Gastrocnemius medialis (tissue), 4 donors: ENCODE data around the gene FBRSL1. TPM values are rescaled to one million over a fixed set of nuclear protein-coding genes. Genes with fewer than 3 reads are reported as not detected.

ENCODE experiments used
- ATAC-seq, 2 donors: fragments of 150-250 bp; one replicate each; pipeline ENCODE4 v1.9.1; 2016
- DNase-seq, 2 donors: peaks; one replicate each; pipeline ENCODE4 v3.0.0-alpha.2; 2019
- H3K27ac ChIP-seq, 4 donors: fragments of 200-600 bp; sonication (generic); 1 replicate in 1 of 4; 2 replicates in 3 of 4; pipeline ENCODE4 v1.5.1; 2016 to 2018; ENCODE audit warnings: mild to moderate bottlenecking in 2 of 4, moderate library complexity in 1 of 4
- H3K27me3 ChIP-seq, 3 donors: fragments of 200-600 bp; sonication (generic) in 2 of 3; 1 replicate in 1 of 3; 2 replicates in 2 of 3; pipeline versions ENCODE4 v1.5.1 to v1.6.0; 2016 to 2019; ENCODE audit warnings: mild to moderate bottlenecking in 1 of 3, moderate library complexity in 1 of 3
- H3K36me3 ChIP-seq, 2 donors: fragments of 200-600 bp; sonication (generic) in 1 of 2; one replicate each; pipeline ENCODE4 v1.5.1; 2017 to 2018
- H3K4me1 ChIP-seq, 2 donors: fragments of 200-600 bp; sonication (generic) in 1 of 2; one replicate each; pipeline ENCODE4 v1.5.1; 2016 to 2017; ENCODE audit warnings: mild to moderate bottlenecking in 2 of 2
- H3K4me3 ChIP-seq, 4 donors: fragments of 200-600 bp; sonication (generic) in 3 of 4; 1 replicate in 1 of 4; 2 replicates in 3 of 4; pipeline ENCODE4 v1.5.1; 2016 to 2019; ENCODE audit warnings: mild to moderate bottlenecking in 2 of 4
- H3K9me3 ChIP-seq, 3 donors: fragments of 200-600 bp; sonication (generic) in 2 of 3; 1 replicate in 1 of 3; 2 replicates in 2 of 3; pipeline ENCODE4 v1.5.1; 2016 to 2019
- CTCF ChIP-seq, 5 experiments: fragments of 450-650 bp in 3 of 5; fragments of 200-600 bp in 2 of 5; sonication (generic) in 2 of 5; IDR thresholded peaks in 4 of 5; conservative IDR thresholded peaks in 1 of 5; 1 replicate in 4 of 5; 2 replicates in 1 of 5; pipeline ENCODE4 v1.5.1; 2016 to 2019; ENCODE audit warnings: antibody characterized with exemption in 5 of 5, mild to moderate bottlenecking in 3 of 5, moderate library complexity in 3 of 5
- POLR2A ChIP-seq, 2 donors: fragments of 450-650 bp; IDR thresholded peaks; one replicate each; pipeline ENCODE4 v1.6.1; 2017; ENCODE audit warnings: antibody characterized with exemption in 2 of 2, mild to moderate bottlenecking in 2 of 2, moderate library complexity in 2 of 2
- in situ Hi-C, 4 donors: fragments of 200-750 bp; cut with MboI; loops; one replicate each; pipeline versions ENCODE4 v1.15.0 to v1.8.0; 2017; ENCODE audit warnings: low sequenced_read_pairs in 4 of 4
- intact Hi-C: fragments of 100-400 bp; cut with DNase I; formaldehyde crosslinking; loops from one replicate; pipeline ENCODE4 v1.15.1; 2023; ENCODE audit warnings: low total_unique reads
- total RNA-seq, 4 donors: library from RNA; depleted of rRNA; stranded (reverse); fragments of >200 nt; gene quantifications; one replicate each; pipeline versions ENCODE4 v1.1.0 to v1.2.3, GENCODE V29; 2016

The FBRSL1 gene
- total RNA-seq, 4 donors from 2014 or later: 8.4 to 29.4 (median 22.8) TPM

GRCh38 chr12:132549059-132549458, 59.1 kb downstream of the FBRSL1 start:
- Histone ChIP-seq H3K4me1 (no peaks in the 10 kb centered on the region), H3K9me3 (no peaks in the 10 kb centered on the region), H3K27ac (no peak overlapping the region), H3K4me3 (no peak overlapping the region), H3K36me3 (peaks cover 0 to 6% of the 10 kb centered on the region in 2 donors), H3K27me3 (no peaks in the 10 kb centered on the region)
- TF ChIP-seq CTCF (IDR thresholded peaks at IDR 0.05 in 4 of 5, conservative IDR thresholded peaks at IDR 0.05 in 1 of 5) (no peak), POLR2A (IDR thresholded peaks at IDR 0.05) (no peak)
- in situ Hi-C loops (loop anchor here in 1 of 4 donors (25.0 kb wide), 1 partner anchor 137 kb away; no protein-coding TSS in a partner anchor), intact Hi-C loops (no loop called here)
- DNase-seq (no peak), ATAC-seq (no peak)

- DNase-seq: no peak
- no peaks in the 10 kb centered on the region for H3K9me3 ChIP-seq
- no peaks in the 10 kb centered on the region for H3K27me3 ChIP-seq
- peaks cover 0 to 6% of the 10 kb centered on the region in 2 donors for H3K36me3 ChIP-seq
- intact Hi-C loops: no loop called here
- no peak for ATAC-seq
- no peak overlapping the region for H3K27ac ChIP-seq
- TF ChIP-seq POLR2A (IDR thresholded peaks at IDR 0.05): no peak
- no peak for TF ChIP-seq CTCF (IDR thresholded peaks at IDR 0.05 in 4 of 5, conservative IDR thresholded peaks at IDR 0.05 in 1 of 5)
- H3K4me1 ChIP-seq: no peaks in the 10 kb centered on the region
- in situ Hi-C loops: no loop called here
- H3K4me3 ChIP-seq: no peak overlapping the region
Observed at GRCh38 chr12:132550014-132550802, 60.3 kb downstream of the FBRSL1 start.

- in situ Hi-C loops: no loop called here
- Histone ChIP-seq H3K4me3 (no peak overlapping the region), H3K9me3 (no peaks in the 10 kb centered on the region), H3K27ac (no peak overlapping the region), H3K36me3 (peaks cover 0 to 6% of the 10 kb centered on the region in 2 donors), H3K27me3 (no peaks in the 10 kb centered on the region), H3K4me1 (no peaks in the 10 kb centered on the region)
- ATAC-seq (no peak), DNase-seq (no peak)
- intact Hi-C loops: no loop called here
- no peak for TF ChIP-seq POLR2A (IDR thresholded peaks at IDR 0.05)
Observed at GRCh38 chr12:132550830-132551640, 61.1 kb downstream of the FBRSL1 start.

GRCh38 chr12:132551641-132552031, 61.7 kb downstream of the FBRSL1 start:
- H3K4me3 ChIP-seq: no peak overlapping the region
- no peak overlapping the region for H3K27ac ChIP-seq
- DNase-seq (no peak), ATAC-seq (no peak)
- no peaks in the 10 kb centered on the region for H3K4me1 ChIP-seq
- in situ Hi-C loops (no loop called here), intact Hi-C loops (no loop called here)
- H3K36me3 ChIP-seq: peaks cover 0 to 6% of the 10 kb centered on the region in 2 donors
- H3K27me3 ChIP-seq: no peaks in the 10 kb centered on the region
- no peaks in the 10 kb centered on the region for H3K9me3 ChIP-seq
- TF ChIP-seq POLR2A (IDR thresholded peaks at IDR 0.05) (no peak), CTCF (IDR thresholded peaks at IDR 0.05 in 4 of 5, conservative IDR thresholded peaks at IDR 0.05 in 1 of 5) (no peak)
